ENCODE measurements around the gene COL28A1. TPM values are rescaled to one million over a fixed set of nuclear protein-coding genes. Genes with fewer than 3 reads are reported as not detected.

The COL28A1 gene
- total and polyA plus RNA-seq, 2 experiments from 2014 or later = 0.31 to 0.70 TPM

GRCh38 chr7:7512861-7513597, 22.6 kb downstream of the COL28A1 start:
- Histone ChIP-seq H3K27ac (ENCODE audit: low read depth) (no peak overlapping the region), H3K9me2 (ENCODE audit: insufficient read depth) (no peaks in the 10 kb centered on the region), H3K4me1 (ENCODE audit: insufficient read depth) (no peaks in the 10 kb centered on the region), H3F3A (replicated peaks; ENCODE audit: low read depth) (no peaks in the 10 kb centered on the region), H3K27me3 (ENCODE audit: insufficient read depth) (no peaks in the 10 kb centered on the region), H3K36me3 (ENCODE audit: insufficient read depth) (no peaks in the 10 kb centered on the region), H4K20me1 (replicated peaks; ENCODE audit: insufficient read depth) (no peaks in the 10 kb centered on the region), H2AFZ (no peak overlapping the region), H3K4me3 (no peak overlapping the region), H3K4me2 (no peak overlapping the region), H3K79me2 (replicated peaks; ENCODE audit: insufficient read depth) (no peaks in the 10 kb centered on the region)
- Mint-ChIP-seq H3K4me3 (no peak overlapping the region), H3K4me1 (peaks cover 9% of the 10 kb centered on the region; the same call in 2 of the 3 replicates), H3K27me3 (ENCODE audit: insufficient read depth, low read depth, poor library complexity) (no peaks in the 10 kb centered on the region), H3K27ac (no peak overlapping the region), H3K36me3 (ENCODE audit: low read depth) (no peaks in the 10 kb centered on the region), H3K9me3 (no peaks in the 10 kb centered on the region)
- ATAC-seq (0 out of 3 replicates have a peak, but pooled peaks have one; percentile 28), DNase-seq (ENCODE audit: low spot score) (no peak)
- no peak for TF ChIP-seq EZH2phosphoT487 (IDR thresholded peaks at IDR 0.05; ENCODE audit: unreplicated experiment)
- no peak for TF ChIP-seq ZNF462 (CRISPR knock-in tag; IDR thresholded peaks at IDR 0.05)
- no peak for TF ChIP-seq CREB1 (CRISPR knock-in tag; IDR thresholded peaks at IDR 0.05; ENCODE audit: low read depth)
- no peak for TF ChIP-seq ETS1 (IDR thresholded peaks at IDR 0.05)
- TF ChIP-seq ZNF114 (CRISPR knock-in tag; IDR thresholded peaks at IDR 0.05) = no peak
- no peak for TF ChIP-seq STAT1 (IDR thresholded peaks at IDR 0.05; ENCODE audit: unreplicated experiment)
- TF ChIP-seq NANOG (IDR thresholded peaks at IDR 0.05; ENCODE audit: borderline replicate concordance) = no peak
- TF ChIP-seq POLR2AphosphoS5 (IDR thresholded peaks at IDR 0.05; ENCODE audit: low read depth) = no peak
- TF ChIP-seq JUNB (IDR thresholded peaks at IDR 0.05; ENCODE audit: unreplicated experiment) = no peak
- no peak for TF ChIP-seq REST (IDR thresholded peaks at IDR 0.05; ENCODE audit: unreplicated experiment)
- TF ChIP-seq EZH2 (IDR thresholded peaks at IDR 0.05; ENCODE audit: low read depth, unreplicated experiment) = no peak
- no peak for TF ChIP-seq CTCF (conservative IDR thresholded peaks at IDR 0.05; ENCODE audit: low read depth in 2 of 2)
- no peak for TF ChIP-seq ZNF331 (CRISPR knock-in tag; IDR thresholded peaks at IDR 0.05; ENCODE audit: low read depth)
